SH-SY5Y (cell line): ENCODE data around the gene BCR.

ENCODE experiments used
- GATA2 ChIP-seq: IDR thresholded peaks from 2 replicates; pipeline ENCODE4 v1.6.1; 2011; ENCODE audit warnings: mild to moderate bottlenecking, low read depth, low read length
- GATA3 ChIP-seq: IDR thresholded peaks from 2 replicates; pipeline ENCODE4 v1.6.1; 2011; ENCODE audit warnings: low read depth, mild to moderate bottlenecking, low read length, moderate library complexity

DNA sequence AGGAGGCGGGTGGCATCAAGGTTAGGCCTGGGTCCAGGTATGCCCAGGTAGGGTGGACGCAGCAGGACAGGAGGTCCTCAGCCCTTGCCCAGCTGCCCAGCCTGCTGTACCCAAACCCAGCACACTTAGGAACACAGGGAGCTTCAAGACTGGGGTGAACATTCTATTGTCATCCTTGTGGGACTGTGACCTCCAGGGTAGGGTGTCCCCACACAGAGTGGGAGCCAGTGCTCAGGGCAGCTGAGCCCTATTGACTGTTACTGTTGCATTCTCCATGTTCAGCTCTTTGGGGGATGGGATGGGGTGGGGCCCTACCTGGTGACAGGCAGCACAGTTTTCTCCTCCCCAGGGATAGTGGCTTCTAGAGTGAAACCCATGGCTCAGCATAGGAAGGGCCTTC lies 106.0 kb downstream of the BCR start:
- TF ChIP-seq GATA3 (no peak), GATA2 (no peak)
